ENCODE data around the gene LNPEP. TPM values are rescaled to one million over a fixed set of nuclear protein-coding genes. Genes with fewer than 3 reads are reported as not detected.
A peak's percentile ranks its signal among the peaks of the same experiment; 100 is the strongest.

LNPEP gene
- total and polyA plus RNA-seq, 2 of the 13 experiments (the other 11 are each of a cell fraction or from before 2014, with no cell fraction given), result 8.0 to 16.9 TPM

DNA sequence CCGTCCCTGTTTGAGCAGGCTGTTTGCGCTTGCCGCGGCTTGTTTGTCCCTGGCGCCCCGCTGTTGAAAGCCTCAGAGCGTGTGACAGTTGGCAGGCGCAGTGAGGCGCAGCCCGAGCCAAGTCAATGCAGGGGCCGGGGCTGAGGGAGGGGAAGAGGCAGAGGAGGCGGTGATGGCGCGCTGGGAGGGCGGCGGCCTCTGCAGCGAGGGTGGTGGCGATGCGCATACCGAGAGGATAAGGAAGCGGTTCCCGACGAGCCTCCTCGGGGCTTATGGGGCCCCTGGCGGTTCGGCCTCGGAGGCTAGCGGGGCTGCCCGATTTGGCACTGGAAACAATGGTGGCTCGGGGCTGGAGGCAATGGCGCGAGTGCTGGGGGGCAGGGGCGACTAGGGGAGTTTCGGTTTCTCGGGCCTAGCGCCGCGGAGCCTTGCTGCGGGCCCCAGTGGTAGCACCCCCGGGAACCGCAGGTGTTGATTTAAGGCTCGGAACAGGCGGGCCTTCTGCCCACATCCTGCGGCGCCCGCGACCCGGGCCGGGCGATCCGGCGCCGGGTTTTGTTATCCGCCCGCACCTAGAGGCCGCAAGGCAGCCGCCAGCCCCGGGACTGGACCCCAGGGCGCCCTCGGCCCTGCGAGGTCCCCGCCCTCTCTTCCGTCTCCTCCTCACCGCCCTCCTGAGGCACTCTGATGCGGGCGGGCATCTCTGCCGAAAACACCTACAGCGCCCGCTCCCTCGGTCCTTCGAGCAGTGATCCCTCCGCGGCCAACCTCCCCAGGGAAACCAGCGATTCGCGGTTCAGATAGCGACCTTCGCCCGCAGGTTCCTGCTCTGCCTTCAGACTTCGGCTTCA, 947 bp upstream of the LNPEP start (continued):
- TF ChIP-seq HNRNPH1 (optimal IDR thresholded peaks at IDR 0.05; ENCODE audit: low read depth, low read length) (peak; percentile 94), ASH2L (IDR thresholded peaks at IDR 0.05; ENCODE audit: insufficient read length, low read depth, low read length) (peak; percentile 89), ZFP41 (CRISPR knock-in tag; IDR thresholded peaks at IDR 0.05; ENCODE audit: borderline replicate concordance) (peak; percentile 79; the same call in 1 of the 2 replicates), ETV5 (CRISPR knock-in tag; IDR thresholded peaks at IDR 0.05; ENCODE audit: borderline replicate concordance) (peak; percentile 53; the same call in 1 of the 2 replicates), ZNF891 (CRISPR knock-in tag; IDR thresholded peaks at IDR 0.05) (peak; percentile 73; the same call in 1 of the 2 replicates), ZNF17 (CRISPR knock-in tag; IDR thresholded peaks at IDR 0.05) (no peak), PAWR (CRISPR knock-in tag; IDR thresholded peaks at IDR 0.05; ENCODE audit: borderline replicate concordance) (no peak), ZNF30 (CRISPR knock-in tag; IDR thresholded peaks at IDR 0.05) (no peak), MATR3 (CRISPR knock-in tag; IDR thresholded peaks at IDR 0.05) (no peak), HMG20A (CRISPR knock-in tag; IDR thresholded peaks at IDR 0.05; ENCODE audit: borderline replicate concordance) (no peak), ZBTB38 (CRISPR knock-in tag; IDR thresholded peaks at IDR 0.05) (no peak; the same call in 1 of the 2 replicates), KAT7 (CRISPR knock-in tag; IDR thresholded peaks at IDR 0.05; ENCODE audit: borderline replicate concordance) (peak; percentile 89; the same call in 1 of the 2 replicates), ZNF839 (CRISPR knock-in tag; IDR thresholded peaks at IDR 0.05; ENCODE audit: borderline replicate concordance) (no peak), POLR2A (IDR thresholded peaks at IDR 0.05; ENCODE audit: insufficient read depth in 1 of 2, low read depth in 2 of 2, low read length in 2 of 2) (peak; percentile 57 to 71)
- TF ChIP-seq, protein P1, sequence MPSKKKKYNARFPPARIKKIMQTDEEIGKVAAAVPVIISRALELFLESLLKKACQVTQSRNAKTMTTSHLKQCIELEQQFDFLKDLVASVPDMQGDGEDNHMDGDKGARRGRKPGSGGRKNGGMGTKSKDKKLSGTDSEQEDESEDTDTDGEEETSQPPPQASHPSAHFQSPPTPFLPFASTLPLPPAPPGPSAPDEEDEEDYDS (CRISPR knock-in tag; IDR thresholded peaks at IDR 0.05), result no peak; the same call in 1 of the 2 replicates
- TF ChIP-seq, protein P2, sequence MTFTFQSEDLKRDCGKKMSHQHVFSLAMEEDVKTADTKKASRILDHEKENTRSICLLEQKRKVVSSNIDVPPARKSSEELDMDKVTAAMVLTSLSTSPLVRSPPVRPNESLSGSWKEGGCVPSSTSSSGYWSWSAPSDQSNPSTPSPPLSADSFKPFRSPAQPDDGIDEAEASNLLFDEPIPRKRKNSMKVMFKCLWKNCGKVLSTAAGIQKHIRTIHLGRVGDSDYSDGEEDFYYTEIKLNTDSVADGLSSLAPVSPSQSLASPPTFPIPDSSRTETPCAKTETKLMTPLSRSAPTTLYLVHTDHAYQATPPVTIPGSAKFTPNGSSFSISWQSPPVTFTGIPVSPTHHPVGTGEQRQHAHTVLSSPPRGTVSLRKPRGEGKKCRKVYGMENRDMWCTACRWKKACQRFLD (CRISPR knock-in tag; IDR thresholded peaks at IDR 0.05; ENCODE audit: borderline replicate concordance), result no peak; the same call in 1 of the 2 replicates
- TF ChIP-seq, protein P3, sequence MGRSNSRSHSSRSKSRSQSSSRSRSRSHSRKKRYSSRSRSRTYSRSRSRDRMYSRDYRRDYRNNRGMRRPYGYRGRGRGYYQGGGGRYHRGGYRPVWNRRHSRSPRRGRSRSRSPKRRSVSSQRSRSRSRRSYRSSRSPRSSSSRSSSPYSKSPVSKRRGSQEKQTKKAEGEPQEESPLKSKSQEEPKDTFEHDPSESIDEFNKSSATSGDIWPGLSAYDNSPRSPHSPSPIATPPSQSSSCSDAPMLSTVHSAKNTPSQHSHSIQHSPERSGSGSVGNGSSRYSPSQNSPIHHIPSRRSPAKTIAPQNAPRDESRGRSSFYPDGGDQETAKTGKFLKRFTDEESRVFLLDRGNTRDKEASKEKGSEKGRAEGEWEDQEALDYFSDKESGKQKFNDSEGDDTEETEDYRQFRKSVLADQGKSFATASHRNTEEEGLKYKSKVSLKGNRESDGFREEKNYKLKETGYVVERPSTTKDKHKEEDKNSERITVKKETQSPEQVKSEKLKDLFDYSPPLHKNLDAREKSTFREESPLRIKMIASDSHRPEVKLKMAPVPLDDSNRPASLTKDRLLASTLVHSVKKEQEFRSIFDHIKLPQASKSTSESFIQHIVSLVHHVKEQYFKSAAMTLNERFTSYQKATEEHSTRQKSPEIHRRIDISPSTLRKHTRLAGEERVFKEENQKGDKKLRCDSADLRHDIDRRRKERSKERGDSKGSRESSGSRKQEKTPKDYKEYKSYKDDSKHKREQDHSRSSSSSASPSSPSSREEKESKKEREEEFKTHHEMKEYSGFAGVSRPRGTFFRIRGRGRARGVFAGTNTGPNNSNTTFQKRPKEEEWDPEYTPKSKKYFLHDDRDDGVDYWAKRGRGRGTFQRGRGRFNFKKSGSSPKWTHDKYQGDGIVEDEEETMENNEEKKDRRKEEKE (IDR thresholded peaks at IDR 0.05), result no peak
- TF ChIP-seq, protein P4, sequence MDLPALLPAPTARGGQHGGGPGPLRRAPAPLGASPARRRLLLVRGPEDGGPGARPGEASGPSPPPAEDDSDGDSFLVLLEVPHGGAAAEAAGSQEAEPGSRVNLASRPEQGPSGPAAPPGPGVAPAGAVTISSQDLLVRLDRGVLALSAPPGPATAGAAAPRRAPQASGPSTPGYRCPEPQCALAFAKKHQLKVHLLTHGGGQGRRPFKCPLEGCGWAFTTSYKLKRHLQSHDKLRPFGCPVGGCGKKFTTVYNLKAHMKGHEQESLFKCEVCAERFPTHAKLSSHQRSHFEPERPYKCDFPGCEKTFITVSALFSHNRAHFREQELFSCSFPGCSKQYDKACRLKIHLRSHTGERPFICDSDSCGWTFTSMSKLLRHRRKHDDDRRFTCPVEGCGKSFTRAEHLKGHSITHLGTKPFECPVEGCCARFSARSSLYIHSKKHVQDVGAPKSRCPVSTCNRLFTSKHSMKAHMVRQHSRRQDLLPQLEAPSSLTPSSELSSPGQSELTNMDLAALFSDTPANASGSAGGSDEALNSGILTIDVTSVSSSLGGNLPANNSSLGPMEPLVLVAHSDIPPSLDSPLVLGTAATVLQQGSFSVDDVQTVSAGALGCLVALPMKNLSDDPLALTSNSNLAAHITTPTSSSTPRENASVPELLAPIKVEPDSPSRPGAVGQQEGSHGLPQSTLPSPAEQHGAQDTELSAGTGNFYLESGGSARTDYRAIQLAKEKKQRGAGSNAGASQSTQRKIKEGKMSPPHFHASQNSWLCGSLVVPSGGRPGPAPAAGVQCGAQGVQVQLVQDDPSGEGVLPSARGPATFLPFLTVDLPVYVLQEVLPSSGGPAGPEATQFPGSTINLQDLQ (CRISPR knock-in tag; IDR thresholded peaks at IDR 0.05), result peak; percentile 76; the same call in 1 of the 2 replicates
- TF ChIP-seq, protein P5, sequence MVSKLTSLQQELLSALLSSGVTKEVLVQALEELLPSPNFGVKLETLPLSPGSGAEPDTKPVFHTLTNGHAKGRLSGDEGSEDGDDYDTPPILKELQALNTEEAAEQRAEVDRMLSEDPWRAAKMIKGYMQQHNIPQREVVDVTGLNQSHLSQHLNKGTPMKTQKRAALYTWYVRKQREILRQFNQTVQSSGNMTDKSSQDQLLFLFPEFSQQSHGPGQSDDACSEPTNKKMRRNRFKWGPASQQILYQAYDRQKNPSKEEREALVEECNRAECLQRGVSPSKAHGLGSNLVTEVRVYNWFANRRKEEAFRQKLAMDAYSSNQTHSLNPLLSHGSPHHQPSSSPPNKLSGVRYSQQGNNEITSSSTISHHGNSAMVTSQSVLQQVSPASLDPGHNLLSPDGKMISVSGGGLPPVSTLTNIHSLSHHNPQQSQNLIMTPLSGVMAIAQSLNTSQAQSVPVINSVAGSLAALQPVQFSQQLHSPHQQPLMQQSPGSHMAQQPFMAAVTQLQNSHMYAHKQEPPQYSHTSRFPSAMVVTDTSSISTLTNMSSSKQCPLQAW (CRISPR knock-in tag; IDR thresholded peaks at IDR 0.05), result no peak

All from HepG2 (cell line).